ENCODE measurements around the gene MTRF1L. TPM values are rescaled to one million over a fixed set of nuclear protein-coding genes. Genes with fewer than 3 reads are reported as not detected.

The MTRF1L gene
- total and polyA plus RNA-seq, 2 of the 13 experiments (the other 11 are each of a cell fraction or from before 2014, with no cell fraction given) = 17.6 to 28.7 TPM

DNA sequence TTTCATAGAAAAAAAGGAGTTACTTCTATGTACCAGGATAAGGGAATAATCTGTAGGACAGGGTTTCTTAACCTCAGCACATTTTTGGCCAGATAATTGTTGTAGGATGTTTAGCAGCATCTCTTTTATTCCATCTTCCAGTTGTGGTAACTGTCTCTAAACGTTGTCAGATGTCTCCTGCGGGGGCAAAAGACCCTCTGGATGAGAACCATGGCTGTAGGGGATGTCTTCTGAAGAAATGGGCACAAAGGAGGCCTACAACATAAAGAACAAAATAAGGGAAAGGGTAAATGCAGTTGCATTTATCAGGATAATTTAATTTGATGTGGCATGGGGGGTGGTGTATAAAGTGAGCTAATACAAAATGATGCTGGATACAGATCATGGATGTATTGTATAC is 15.5 kb downstream of the MTRF1L start:
- ATAC-seq (no peak), DNase-seq (ENCODE audit: low spot score) (no peak), FAIRE-seq (no peak)
- H3K4me1 ChIP-seq (ENCODE audit: insufficient read depth, low read length) = peaks cover 25% of the 10 kb centered on the region
- no peaks in the 10 kb centered on the region for H3K9me3 ChIP-seq (ENCODE audit: low read length)
- intact Hi-C loops (cut with micrococcal nuclease; ENCODE audit: unreplicated experiment) (loop anchor here (10.0 kb wide), 1 partner anchor 1592 kb away; the partner anchor contains the start of gene ZBTB2), in situ Hi-C loops (cut with HindIII; ENCODE audit: extremely low pct_ligation_motif_present, low pct_unique_long_range_greater_than_20kb) (loop anchor here (25.0 kb wide), 1 partner anchor 700 kb away; no protein-coding TSS in a partner anchor)
- TF ChIP-seq HNRNPH1 (optimal IDR thresholded peaks at IDR 0.05; ENCODE audit: low read depth, low read length) = no peak
- TF ChIP-seq, protein P1, sequence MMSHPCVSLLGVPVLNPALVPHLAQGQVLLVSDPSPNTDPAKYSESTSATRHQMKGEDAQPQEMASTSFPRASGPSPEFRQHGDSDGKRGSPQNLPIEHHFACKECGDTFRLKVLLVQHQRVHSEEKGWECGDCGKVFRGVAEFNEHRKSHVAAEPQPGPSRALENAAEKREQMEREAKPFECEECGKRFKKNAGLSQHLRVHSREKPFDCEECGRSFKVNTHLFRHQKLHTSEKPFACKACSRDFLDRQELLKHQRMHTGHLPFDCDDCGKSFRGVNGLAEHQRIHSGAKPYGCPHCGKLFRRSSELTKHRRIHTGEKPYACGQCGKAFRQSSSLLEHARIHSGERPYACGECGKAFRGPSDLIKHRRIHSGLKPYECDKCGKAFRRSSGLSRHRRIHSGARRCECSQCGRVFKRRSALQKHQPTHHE (CRISPR knock-in tag; IDR thresholded peaks at IDR 0.05; ENCODE audit: borderline replicate concordance) = no peak
- no peak for TF ChIP-seq ELF3 (CRISPR knock-in tag; IDR thresholded peaks at IDR 0.05)
- TF ChIP-seq, protein P2, sequence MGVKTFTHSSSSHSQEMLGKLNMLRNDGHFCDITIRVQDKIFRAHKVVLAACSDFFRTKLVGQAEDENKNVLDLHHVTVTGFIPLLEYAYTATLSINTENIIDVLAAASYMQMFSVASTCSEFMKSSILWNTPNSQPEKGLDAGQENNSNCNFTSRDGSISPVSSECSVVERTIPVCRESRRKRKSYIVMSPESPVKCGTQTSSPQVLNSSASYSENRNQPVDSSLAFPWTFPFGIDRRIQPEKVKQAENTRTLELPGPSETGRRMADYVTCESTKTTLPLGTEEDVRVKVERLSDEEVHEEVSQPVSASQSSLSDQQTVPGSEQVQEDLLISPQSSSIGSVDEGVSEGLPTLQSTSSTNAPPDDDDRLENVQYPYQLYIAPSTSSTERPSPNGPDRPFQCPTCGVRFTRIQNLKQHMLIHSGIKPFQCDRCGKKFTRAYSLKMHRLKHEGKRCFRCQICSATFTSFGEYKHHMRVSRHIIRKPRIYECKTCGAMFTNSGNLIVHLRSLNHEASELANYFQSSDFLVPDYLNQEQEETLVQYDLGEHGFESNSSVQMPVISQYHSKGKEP (CRISPR knock-in tag; IDR thresholded peaks at IDR 0.05) = no peak
- peak; percentile 61 for TF ChIP-seq RBM22 (optimal IDR thresholded peaks at IDR 0.05; ENCODE audit: low read length)
- TF ChIP-seq ZNF317 (CRISPR knock-in tag; IDR thresholded peaks at IDR 0.05) = peak; percentile 87
- 90% methylated on average over 2 of the region's 2 CpGs for WGBS (ENCODE audit: low lambda C conversion rate)
- H3K27me3 ChIP-seq (ENCODE audit: control insufficient read depth in 1 of 2, insufficient read depth in 2 of 2, low read length in 2 of 2) = no peaks in the 10 kb centered on the region; a peak in 1 of 5 replicates
- H3K9ac ChIP-seq (ENCODE audit: insufficient read depth, low read depth, low read length) = no peak overlapping the region
- H3K36me3 ChIP-seq (replicated peaks in 1 of 2; ENCODE audit: control insufficient read depth in 1 of 2, insufficient read depth in 2 of 2, low read length in 2 of 2) = peaks cover 0 to 7% of the 10 kb centered on the region in 2 experiments; a peak in 4 of 5 replicates
- ChIA-PET CTCF (ENCODE audit: low intra/inter-chr PET ratio, low total read pairs) (no interaction called here), POLR2A (no interaction called here)
- H3K79me2 ChIP-seq (ENCODE audit: insufficient read depth, low read length) = peaks cover 51% of the 10 kb centered on the region
- peaks cover 9% of the 10 kb centered on the region; the same call in 1 of the 2 replicates for H4K20me1 ChIP-seq (ENCODE audit: insufficient read depth, low read length)
- no peak overlapping the region for H2AFZ ChIP-seq (ENCODE audit: low read length)
- no peak overlapping the region for H3K27ac ChIP-seq (ENCODE audit: extremely low read length, insufficient read depth, low read length)
- H3K4me3 ChIP-seq (replicated peaks in 1 of 3; ENCODE audit: insufficient read depth in 1 of 3, low read depth in 2 of 3, low read length in 3 of 3) = no peak overlapping the region
- no peak overlapping the region for H3K4me2 ChIP-seq (ENCODE audit: low read depth, low read length)
- no TSS peak for BruUV-seq (replicated peaks)

All from HepG2 (cell line).